ENCODE measurements around the gene GPI.

- TF ChIP-seq CTCF (IDR thresholded peaks at IDR 0.05): peak; percentile 43 to 53 (median 52)
- no peak for TF ChIP-seq POLR2A (IDR thresholded peaks at IDR 0.05)
- TF ChIP-seq EP300 (IDR thresholded peaks at IDR 0.05): no peak
Measured at GRCh38 chr19:34336781-34337271, 28.2 kb upstream of the GPI start.

All from ovary (tissue), 3 donors.